HepG2 (cell line): ENCODE measurements around the gene KLHL36.

Source experiments
- CTCF ChIP-seq: sonication (generic); formaldehyde crosslinking; IDR thresholded peaks from 2 replicates; pipeline ENCODE4 v1.5.0; 2020; ENCODE audit warnings: mild to moderate bottlenecking, missing genetic modification reagents, moderate library complexity
- ELF1 ChIP-seq: sonication (generic); formaldehyde crosslinking; IDR thresholded peaks from 2 replicates; pipeline ENCODE4 v1.4.0; 2020; ENCODE audit warnings: missing genetic modification reagents
- GABPA ChIP-seq, 2 experiments: IDR thresholded peaks; 2 replicates each; pipeline ENCODE4 v1.6.1; 2011 to 2016; ENCODE audit warnings: low read depth in 2 of 2, low read length in 1 of 2, missing biosample characterization in 1 of 2, missing genetic modification characterization in 1 of 2
- JUND ChIP-seq: sonication (generic); formaldehyde crosslinking; IDR thresholded peaks from 2 replicates; pipeline ENCODE4 v1.8.0; 2022; ENCODE audit warnings: mild to moderate bottlenecking, missing genetic modification reagents
- MAX ChIP-seq: IDR thresholded peaks from 2 replicates; pipeline ENCODE4 v1.6.1; 2012; ENCODE audit warnings: inconsistent platforms
- MED1 ChIP-seq: sonication (generic); formaldehyde crosslinking; IDR thresholded peaks from 2 replicates; pipeline ENCODE4 v1.4.0; 2020; ENCODE audit warnings: missing genetic modification reagents
- SRSF4 ChIP-seq: fragments of 200-400 bp; formaldehyde crosslinking; IDR thresholded peaks from one replicate; pipeline ENCODE4 v1.6.1; 2018; ENCODE audit warnings: mild to moderate bottlenecking, low read depth, low read length, moderate library complexity; ENCODE audit not compliant: poor library complexity, severe bottlenecking
- SUZ12 ChIP-seq: fragments of 150-350 bp; IDR thresholded peaks from 2 replicates; pipeline ENCODE4 v1.6.1; 2014; ENCODE audit warnings: low read depth, low read length
- TRIM24 ChIP-seq: sonication (generic); formaldehyde crosslinking; IDR thresholded peaks from 2 replicates; pipeline ENCODE4 v1.8.0; 2022; ENCODE audit warnings: mild to moderate bottlenecking, missing genetic modification reagents
- USF2 ChIP-seq, 2 experiments: sonication (generic) in 1 of 2; formaldehyde crosslinking in 1 of 2; IDR thresholded peaks; 2 replicates each; pipeline versions ENCODE4 v1.5.1 to v1.6.1; 2011 to 2020; ENCODE audit warnings: borderline replicate concordance in 1 of 2, low read depth in 1 of 2, low read length in 1 of 2, mild to moderate bottlenecking in 1 of 2, missing genetic modification reagents in 1 of 2, moderate library complexity in 1 of 2
- XBP1 ChIP-seq: sonication (generic); formaldehyde crosslinking; IDR thresholded peaks from 2 replicates; pipeline ENCODE4 v1.5.0; 2020; ENCODE audit warnings: missing genetic modification reagents
- ZBTB43 ChIP-seq: sonication (generic); formaldehyde crosslinking; conservative IDR thresholded peaks from 2 replicates; pipeline ENCODE4 v1.4.0; 2020; ENCODE audit warnings: missing genetic modification reagents
- ZFP37 ChIP-seq: sonication (generic); formaldehyde crosslinking; IDR thresholded peaks from 2 replicates; pipeline ENCODE4 v1.4.0; 2020; ENCODE audit warnings: missing genetic modification reagents, borderline replicate concordance
- ZNF878 ChIP-seq: sonication (generic); formaldehyde crosslinking; IDR thresholded peaks from 2 replicates; pipeline ENCODE4 v1.8.1; 2023; ENCODE audit warnings: mild to moderate bottlenecking, missing genetic modification reagents, moderate library complexity

GRCh38 chr16:84665359-84665758 lies 17.0 kb downstream of the KLHL36 start:
- TF ChIP-seq CTCF (CRISPR knock-in tag) = no peak
- TF ChIP-seq XBP1 (CRISPR knock-in tag) = no peak
- no peak for TF ChIP-seq GABPA (IDR thresholded peaks at IDR 0.05; ENCODE audit: low read depth, low read length)
- TF ChIP-seq GABPA (CRISPR knock-in tag; IDR thresholded peaks at IDR 0.05; ENCODE audit: low read depth) = no peak
- TF ChIP-seq JUND (CRISPR knock-in tag) = no peak
- no peak for TF ChIP-seq ZBTB43 (CRISPR knock-in tag)
- TF ChIP-seq ZNF878 (CRISPR knock-in tag) = no peak
- TF ChIP-seq SRSF4 = no peak
- no peak for TF ChIP-seq USF2 (IDR thresholded peaks at IDR 0.05; ENCODE audit: low read depth, low read length)
- TF ChIP-seq USF2 (CRISPR knock-in tag; IDR thresholded peaks at IDR 0.05; ENCODE audit: borderline replicate concordance) = no peak
- TF ChIP-seq TRIM24 (CRISPR knock-in tag) = no peak
- TF ChIP-seq ZFP37 (CRISPR knock-in tag) = no peak
- TF ChIP-seq SUZ12 = no peak
- TF ChIP-seq MAX = no peak
- TF ChIP-seq ELF1 = no peak
- no peak for TF ChIP-seq MED1 (CRISPR knock-in tag)
